H9 (cell line): ENCODE results near the gene CDK16. TPM values are rescaled to one million over a fixed set of nuclear protein-coding genes. Genes with fewer than 3 reads are reported as not detected.

Experiments
- DNase-seq: peaks from one replicate; pipeline ENCODE4 v3.0.0-alpha.2; 2017
- H2AFZ ChIP-seq: one replicate; pipeline ENCODE4 v1.6.1; 2013; ENCODE audit warnings: mild to moderate bottlenecking, low read length, control low read depth, moderate library complexity
- H2AK5ac ChIP-seq: 2 replicates; pipeline ENCODE4 v1.6.1; 2013; ENCODE audit warnings: low read length, control low read depth, mixed read lengths; ENCODE audit not compliant: insufficient read length
- H2BK120ac ChIP-seq: one replicate; pipeline ENCODE4 v1.6.1; 2013; ENCODE audit warnings: low read depth, mild to moderate bottlenecking, low read length, control low read depth, inconsistent platforms; ENCODE audit not compliant: poor library complexity, severe bottlenecking
- H2BK12ac ChIP-seq: 2 replicates; pipeline ENCODE4 v1.6.1; 2013; ENCODE audit warnings: low read length, control low read depth, mixed read lengths, low read depth; ENCODE audit not compliant: insufficient read length
- H2BK15ac ChIP-seq: 2 replicates; pipeline ENCODE4 v1.6.1; 2013; ENCODE audit warnings: low read depth, low read length, control low read depth
- H2BK20ac ChIP-seq: one replicate; pipeline ENCODE4 v1.6.1; 2013; ENCODE audit warnings: low read depth, mild to moderate bottlenecking, low read length, control low read depth, inconsistent platforms; ENCODE audit not compliant: poor library complexity, severe bottlenecking
- H2BK5ac ChIP-seq: 2 replicates; pipeline ENCODE4 v1.6.1; 2013; ENCODE audit warnings: low read length, control low read depth, mixed read lengths; ENCODE audit not compliant: insufficient read length
- H3K14ac ChIP-seq: 2 replicates; pipeline ENCODE4 v1.6.1; 2013; ENCODE audit warnings: low read length, control low read depth; ENCODE audit not compliant: insufficient read depth
- H3K18ac ChIP-seq: 2 replicates; pipeline ENCODE4 v1.6.1; 2013; ENCODE audit warnings: low read depth, mild to moderate bottlenecking, mixed read lengths, low read length, control low read depth; ENCODE audit not compliant: insufficient read length
- H3K23ac ChIP-seq: 2 replicates; pipeline ENCODE4 v1.6.1; 2013; ENCODE audit warnings: low read length, control low read depth, mixed read lengths, low read depth; ENCODE audit not compliant: insufficient read length
- H3K23me2 ChIP-seq: 2 replicates; pipeline ENCODE4 v1.6.1; 2013; ENCODE audit warnings: low read depth, mild to moderate bottlenecking, mixed read lengths, low read length, control low read depth; ENCODE audit not compliant: insufficient read length, poor library complexity, severe bottlenecking
- H3K27ac ChIP-seq: 2 replicates; pipeline ENCODE4 v1.5.1; 2013; ENCODE audit warnings: low read length, control low read depth, mixed read lengths, low read depth; ENCODE audit not compliant: insufficient read length
- H3K27me3 ChIP-seq: 2 replicates; pipeline ENCODE4 v1.6.1; 2013; ENCODE audit warnings: low read length, control low read depth, inconsistent platforms; ENCODE audit not compliant: insufficient read depth
- H3K4ac ChIP-seq: 2 replicates; pipeline ENCODE4 v1.6.1; 2013; ENCODE audit warnings: low read depth, mild to moderate bottlenecking, control low read depth, inconsistent platforms, low read length, moderate library complexity
- H3K4me1 ChIP-seq: 2 replicates; pipeline ENCODE4 v1.6.1; 2013; ENCODE audit warnings: low read length, control low read depth, inconsistent platforms; ENCODE audit not compliant: insufficient read depth
- H3K4me2 ChIP-seq: 2 replicates; pipeline ENCODE4 v1.6.1; 2013; ENCODE audit warnings: low read length, control low read depth, mixed read lengths; ENCODE audit not compliant: insufficient read length, insufficient read depth
- H3K56ac ChIP-seq: 2 replicates; pipeline ENCODE4 v1.6.1; 2013; ENCODE audit warnings: low read depth, mild to moderate bottlenecking, mixed read lengths, low read length, control low read depth; ENCODE audit not compliant: insufficient read length
- H3K79me1 ChIP-seq: 2 replicates; pipeline ENCODE4 v1.6.1; 2013; ENCODE audit warnings: low read depth, mild to moderate bottlenecking, moderate library complexity, low read length, control low read depth, inconsistent platforms; ENCODE audit not compliant: insufficient read depth, poor library complexity, severe bottlenecking
- H3K79me2 ChIP-seq: 2 replicates; pipeline ENCODE4 v1.6.1; 2013; ENCODE audit warnings: low read length, control low read depth, inconsistent platforms; ENCODE audit not compliant: insufficient read depth
- H3K9ac ChIP-seq: 2 replicates; pipeline ENCODE4 v1.6.1; 2013; ENCODE audit warnings: low read length, control low read depth, mixed read lengths; ENCODE audit not compliant: insufficient read length; ENCODE audit errors: extremely low read depth
- H3K9me3 ChIP-seq: one replicate; pipeline ENCODE4 v1.6.1; 2013; ENCODE audit warnings: low read depth, low read length, inconsistent platforms; ENCODE audit not compliant: control insufficient read depth
- H3T11ph ChIP-seq: one replicate; pipeline ENCODE4 v1.6.1; 2013; ENCODE audit warnings: mild to moderate bottlenecking, low read length, control low read depth, inconsistent platforms
- H4K20me1 ChIP-seq: one replicate; pipeline ENCODE4 v1.6.1; 2013; ENCODE audit not compliant: control insufficient read depth, insufficient read length, insufficient read depth
- H4K5ac ChIP-seq: 2 replicates; pipeline ENCODE4 v1.6.1; 2013; ENCODE audit warnings: low read depth, mild to moderate bottlenecking, mixed read lengths, low read length, control low read depth; ENCODE audit not compliant: insufficient read length
- H4K8ac ChIP-seq: replicated peaks from 2 replicates; pipeline ENCODE4 v1.6.1; 2013; ENCODE audit warnings: low read length, control low read depth, mixed read lengths, low read depth; ENCODE audit not compliant: insufficient read length
- H4K91ac ChIP-seq: 2 replicates; pipeline ENCODE4 v1.6.1; 2013; ENCODE audit warnings: low read depth, mild to moderate bottlenecking, moderate library complexity, mixed read lengths, low read length, control low read depth; ENCODE audit not compliant: insufficient read length
- H3K27ac Mint-ChIP-seq, 3 experiments: 2 replicates in 2 of 3; 3 replicates in 1 of 3; pipeline ENCODE4 v1.8.0; 2020 to 2021; ENCODE audit warnings: mixed read lengths in 3 of 3, mild to moderate bottlenecking in 1 of 3, moderate library complexity in 1 of 3
- H3K27me3 Mint-ChIP-seq: 2 replicates; pipeline ENCODE4 v1.8.0; 2021; ENCODE audit warnings: low read depth, mild to moderate bottlenecking, moderate library complexity, mixed read lengths
- H3K36me3 Mint-ChIP-seq, 3 experiments: 2 replicates in 2 of 3; 3 replicates in 1 of 3; pipeline ENCODE4 v1.8.0; 2020 to 2021; ENCODE audit warnings: low read depth in 3 of 3, mixed read lengths in 3 of 3; ENCODE audit not compliant: insufficient read depth in 1 of 3
- H3K4me1 Mint-ChIP-seq, 2 experiments: 2 replicates each; pipeline ENCODE4 v1.8.0; 2020; ENCODE audit warnings: mixed read lengths in 2 of 2
- H3K4me3 Mint-ChIP-seq, 2 experiments: 2 replicates in 1 of 2; 3 replicates in 1 of 2; pipeline ENCODE4 v1.8.0; 2020 to 2021; ENCODE audit warnings: mild to moderate bottlenecking in 2 of 2, mixed read lengths in 2 of 2, moderate library complexity in 1 of 2
- H3K9me3 Mint-ChIP-seq, 2 experiments: 2 replicates in 1 of 2; 3 replicates in 1 of 2; pipeline ENCODE4 v1.8.0; 2020; ENCODE audit warnings: mild to moderate bottlenecking in 2 of 2, mixed read lengths in 2 of 2, moderate library complexity in 1 of 2
- WGBS: extraction: QIAGEN DNeasy Blood & Tissue Kit; methylation state at CpG from one replicate; pipeline ENCODE4 v1.1.7; 2013; ENCODE audit warnings: missing lambda C conversion rate, low lambda C conversion rate, mixed read lengths; ENCODE audit not compliant: insufficient read length; ENCODE audit errors: extremely low coverage; 5-methylcytosine and 5-hydroxymethylcytosine counted together
- total RNA-seq: library from RNA; stranded (reverse); gene quantifications from 2 replicates; pipeline ENCODE4 v1.2.1, GENCODE V29; 2021
- TF ChIP-seq, protein P1 (sequence below): fragments of 200-600 bp; sonication (generic); conservative IDR thresholded peaks from 3 replicates; pipeline ENCODE4 v1.8.0; 2021; ENCODE audit warnings: antibody characterized with exemption, mild to moderate bottlenecking

The CDK16 gene
- total RNA-seq, 1 experiment from 2014 or later = 226 TPM

DNA sequence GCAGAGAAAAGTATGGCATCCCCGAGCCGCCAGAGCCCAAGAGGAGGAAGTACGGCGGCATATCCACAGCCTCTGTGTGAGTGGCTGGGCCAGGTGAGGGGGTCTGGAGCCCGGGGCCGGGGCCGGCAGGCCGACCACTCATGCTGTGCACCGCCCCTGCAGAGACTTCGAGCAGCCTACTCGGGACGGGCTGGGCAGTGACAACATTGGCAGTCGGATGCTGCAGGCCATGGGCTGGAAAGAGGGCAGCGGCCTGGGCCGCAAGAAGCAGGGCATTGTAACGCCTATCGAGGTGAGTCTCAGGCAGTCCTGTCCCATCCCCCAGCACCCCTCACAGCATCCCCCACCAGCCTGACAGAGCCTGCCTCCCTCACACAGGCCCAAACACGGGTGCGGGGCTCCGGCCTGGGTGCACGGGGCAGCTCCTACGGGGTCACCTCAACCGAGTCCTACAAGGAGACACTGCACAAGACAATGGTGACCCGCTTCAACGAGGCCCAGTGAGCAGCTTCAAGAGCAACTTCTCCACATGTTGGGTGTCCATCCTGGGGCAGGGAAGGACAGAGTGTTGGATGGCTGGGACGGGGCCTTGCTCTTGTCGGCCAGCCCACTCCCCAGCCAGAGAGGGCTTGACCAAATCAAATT is 32.3 kb upstream of the CDK16 start:
- H3T11ph ChIP-seq = no peak overlapping the region
- no peak overlapping the region for H2AFZ ChIP-seq
- TF ChIP-seq, protein P1, sequence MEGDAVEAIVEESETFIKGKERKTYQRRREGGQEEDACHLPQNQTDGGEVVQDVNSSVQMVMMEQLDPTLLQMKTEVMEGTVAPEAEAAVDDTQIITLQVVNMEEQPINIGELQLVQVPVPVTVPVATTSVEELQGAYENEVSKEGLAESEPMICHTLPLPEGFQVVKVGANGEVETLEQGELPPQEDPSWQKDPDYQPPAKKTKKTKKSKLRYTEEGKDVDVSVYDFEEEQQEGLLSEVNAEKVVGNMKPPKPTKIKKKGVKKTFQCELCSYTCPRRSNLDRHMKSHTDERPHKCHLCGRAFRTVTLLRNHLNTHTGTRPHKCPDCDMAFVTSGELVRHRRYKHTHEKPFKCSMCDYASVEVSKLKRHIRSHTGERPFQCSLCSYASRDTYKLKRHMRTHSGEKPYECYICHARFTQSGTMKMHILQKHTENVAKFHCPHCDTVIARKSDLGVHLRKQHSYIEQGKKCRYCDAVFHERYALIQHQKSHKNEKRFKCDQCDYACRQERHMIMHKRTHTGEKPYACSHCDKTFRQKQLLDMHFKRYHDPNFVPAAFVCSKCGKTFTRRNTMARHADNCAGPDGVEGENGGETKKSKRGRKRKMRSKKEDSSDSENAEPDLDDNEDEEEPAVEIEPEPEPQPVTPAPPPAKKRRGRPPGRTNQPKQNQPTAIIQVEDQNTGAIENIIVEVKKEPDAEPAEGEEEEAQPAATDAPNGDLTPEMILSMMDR = no peak
- no peak overlapping the region for H3K56ac ChIP-seq
- no peak overlapping the region for H2BK15ac ChIP-seq
- no peak overlapping the region for H3K27ac ChIP-seq
- H2BK5ac ChIP-seq = no peak overlapping the region
- peaks cover 2% of the 10 kb centered on the region for H3K23me2 ChIP-seq
- no peak overlapping the region for H2AK5ac ChIP-seq
- H4K8ac ChIP-seq = no peak overlapping the region
- no peaks in the 10 kb centered on the region for H3K9me3 ChIP-seq
- H3K14ac ChIP-seq = no peak overlapping the region
- H4K20me1 ChIP-seq = no peaks in the 10 kb centered on the region
- no peak overlapping the region for H3K4ac ChIP-seq
- H3K9ac ChIP-seq = no peak overlapping the region
- H3K79me1 ChIP-seq = no peaks in the 10 kb centered on the region
- no CpG with 5 or more reads among the region's 27 CpGs for WGBS
- no peak overlapping the region for H4K91ac ChIP-seq
- H3K23ac ChIP-seq = no peak overlapping the region
- H2BK120ac ChIP-seq = no peak overlapping the region
- Mint-ChIP-seq H3K4me1 (peaks cover 2 to 5% of the 10 kb centered on the region in 2 experiments; a peak in 2 of 4 replicates), H3K4me3 (no peak overlapping the region), H3K9me3 (peaks cover 45 to 74% of the 10 kb centered on the region in 2 experiments), H3K36me3 (peaks cover 26 to 51% (median 46%) of the 10 kb centered on the region in 3 experiments), H3K27me3 (peaks cover 1% of the 10 kb centered on the region), H3K27ac (no peak overlapping the region)
- H2BK20ac ChIP-seq = no peak overlapping the region
- H3K27me3 ChIP-seq = no peaks in the 10 kb centered on the region
- no peak overlapping the region for H2BK12ac ChIP-seq
- H3K4me2 ChIP-seq = no peak overlapping the region
- no peaks in the 10 kb centered on the region for H3K79me2 ChIP-seq
- H3K4me1 ChIP-seq = no peaks in the 10 kb centered on the region
- H4K5ac ChIP-seq = no peak overlapping the region
- H3K18ac ChIP-seq = no peak overlapping the region
- no peak for DNase-seq
